A549 (cell line): ENCODE data around the gene KSR1. TPM values are rescaled to one million over a fixed set of nuclear protein-coding genes. Genes with fewer than 3 reads are reported as not detected.

Source experiments
- ATAC-seq, 2 experiments: fragments of 200-7000 bp in 1 of 2; fragments of >200 bp in 1 of 2; cut with Nextera tagmentation in 1 of 2; cut with Tn5 transposase in 1 of 2; 3 replicates each; pipeline versions ENCODE4 v1.8.0 to v1.9.1; 2018 to 2020; ENCODE audit warnings: mild to moderate bottlenecking in 1 of 2, moderate library complexity in 1 of 2
- CTCF ChIA-PET: fragments of 300-600 bp; sonication (Branson Sonifier 250); formaldehyde crosslinking; extraction: SDS; loops from one replicate; lab custom pipeline; 2021; ENCODE audit warnings: antibody characterized with exemption, inconsistent platforms; lab: Yijun Ruan, JAX
- POLR2A ChIA-PET: fragments of 350-600 bp; formaldehyde crosslinking; extraction: SDS; loops from one replicate; lab custom pipeline; 2021; ENCODE audit warnings: antibody characterized with exemption, inconsistent platforms; lab: Yijun Ruan, JAX
- DNase-seq, 2 experiments: peaks; one replicate each; pipeline versions ENCODE4 v3.0.0 to v3.0.0-alpha.2; 2011 to 2016; ENCODE audit warnings: low read depth in 1 of 2, low spot score in 1 of 2
- FAIRE-seq: peaks from 2 replicates; lab custom pipeline; 2011; peaks lifted over from hg19 to GRCh38; lab: Jason Lieb, UNC
- H3K27ac ChIP-seq, 2 experiments: fragments of >200 bp; sonication (Bioruptor Twin); formaldehyde crosslinking; 3 replicates each; pipeline ENCODE4 v1.5.1; 2016 to 2017
- H3K4me1 ChIP-seq: fragments of >200 bp; sonication (Bioruptor Twin); formaldehyde crosslinking; 3 replicates; pipeline ENCODE4 v1.6.1; 2016
- H3K4me2 ChIP-seq: fragments of >200 bp; sonication (Bioruptor Twin); formaldehyde crosslinking; 3 replicates; pipeline ENCODE4 v1.6.1; 2016
- H3K4me3 ChIP-seq: fragments of >200 bp; sonication (Bioruptor Twin); formaldehyde crosslinking; 3 replicates; pipeline ENCODE4 v1.5.1; 2016
- H3K9me3 ChIP-seq: fragments of >200 bp; sonication (Bioruptor Twin); formaldehyde crosslinking; 3 replicates; pipeline ENCODE4 v1.6.1; 2016
- CBX8 ChIP-seq: fragments of 200-600 bp; sonication (generic); IDR thresholded peaks from 2 replicates; pipeline ENCODE4 v1.6.1; 2016
- CHD2 ChIP-seq: fragments of 150-350 bp; IDR thresholded peaks from 2 replicates; pipeline ENCODE4 v1.6.1; 2014; ENCODE audit warnings: low read length; ENCODE audit not compliant: partially characterized antibody
- CTCF ChIP-seq: fragments of >200 bp; sonication (Bioruptor Twin); formaldehyde crosslinking; IDR thresholded peaks from 3 replicates; pipeline ENCODE4 v1.5.1; 2016
- EHMT2 ChIP-seq: fragments of 200-600 bp; sonication (generic); IDR thresholded peaks from 2 replicates; pipeline ENCODE4 v1.6.1; 2016; ENCODE audit warnings: antibody characterized with exemption, low read depth, mild to moderate bottlenecking, moderate library complexity
- ELK1 ChIP-seq: fragments of 150-350 bp; IDR thresholded peaks from 2 replicates; pipeline ENCODE4 v1.6.1; 2014; ENCODE audit warnings: low read depth, mild to moderate bottlenecking, low read length
- HEYL ChIP-seq: fragments of 250-450 bp; sonication (Bioruptor Pico); IDR thresholded peaks from 2 replicates; pipeline ENCODE4 v1.8.0; 2021; ENCODE audit warnings: mild to moderate bottlenecking, moderate library complexity
- HOXA7 ChIP-seq: fragments of 250-450 bp; sonication (Bioruptor Pico); IDR thresholded peaks from 2 replicates; pipeline ENCODE4 v1.5.0; 2020; ENCODE audit warnings: mild to moderate bottlenecking, moderate library complexity
- HOXB13 ChIP-seq: fragments of 250-450 bp; sonication (Bioruptor Pico); IDR thresholded peaks from 2 replicates; pipeline ENCODE4 v1.5.0; 2020; ENCODE audit warnings: low read depth, mild to moderate bottlenecking, moderate library complexity
- KDM1A ChIP-seq: fragments of 200-600 bp; sonication (generic); IDR thresholded peaks from 2 replicates; pipeline ENCODE4 v1.6.1; 2016; ENCODE audit warnings: low read depth, mild to moderate bottlenecking
- KDM5A ChIP-seq: fragments of 200-600 bp; sonication (generic); IDR thresholded peaks from 2 replicates; pipeline ENCODE4 v1.6.1; 2016; ENCODE audit warnings: antibody characterized with exemption, mild to moderate bottlenecking
- MAFK ChIP-seq: fragments of 450-650 bp; IDR thresholded peaks from 2 replicates; pipeline ENCODE4 v1.6.1; 2014; ENCODE audit not compliant: partially characterized antibody
- MAZ ChIP-seq: fragments of 150-350 bp; IDR thresholded peaks from 2 replicates; pipeline ENCODE4 v1.6.1; 2014; ENCODE audit warnings: antibody characterized with exemption, low read depth, low read length, borderline replicate concordance
- NFE2L2 ChIP-seq: fragments of 150-350 bp; conservative IDR thresholded peaks from 2 replicates; pipeline ENCODE4 v1.6.1; 2014; ENCODE audit warnings: low read length
- NPAS2 ChIP-seq: fragments of 250-450 bp; sonication (Bioruptor Pico); IDR thresholded peaks from 2 replicates; pipeline ENCODE4 v1.8.0; 2022; ENCODE audit warnings: mild to moderate bottlenecking, moderate library complexity, borderline replicate concordance
- NR3C1 ChIP-seq: fragments of >200 bp; sonication (Bioruptor Twin); formaldehyde crosslinking; IDR thresholded peaks from 3 replicates; pipeline ENCODE4 v1.6.1; 2017
- PHF8 ChIP-seq: fragments of 200-600 bp; sonication (generic); IDR thresholded peaks from 2 replicates; pipeline ENCODE4 v1.6.1; 2016; ENCODE audit warnings: low read depth, mild to moderate bottlenecking, antibody characterized with exemption, moderate library complexity, borderline replicate concordance
- RAD21 ChIP-seq, 2 experiments: fragments of >200 bp in 1 of 2; sonication (Bioruptor Twin) in 1 of 2; formaldehyde crosslinking in 1 of 2; IDR thresholded peaks in 1 of 2; conservative IDR thresholded peaks in 1 of 2; 2 replicates in 1 of 2; 3 replicates in 1 of 2; pipeline ENCODE4 v1.6.1; 2012 to 2018; ENCODE audit warnings: inconsistent platforms in 1 of 2
- RARB ChIP-seq: fragments of 250-450 bp; sonication (Bioruptor Pico); IDR thresholded peaks from 2 replicates; pipeline ENCODE4 v1.8.0; 2021; ENCODE audit warnings: mild to moderate bottlenecking, moderate library complexity
- RCOR1 ChIP-seq: fragments of 150-350 bp; IDR thresholded peaks from 2 replicates; pipeline ENCODE4 v1.6.1; 2014; ENCODE audit warnings: antibody characterized with exemption, low read length, low read depth
- RFX5 ChIP-seq: fragments of 450-650 bp; IDR thresholded peaks from 2 replicates; pipeline ENCODE4 v1.7.1; 2014; ENCODE audit warnings: antibody characterized with exemption, mild to moderate bottlenecking, moderate library complexity
- SREBF2 ChIP-seq: fragments of 450-650 bp; IDR thresholded peaks from 2 replicates; pipeline ENCODE4 v1.6.1; 2014; ENCODE audit warnings: mild to moderate bottlenecking, moderate library complexity
- TP53 ChIP-seq: fragments of 250-450 bp; sonication (Bioruptor Pico); IDR thresholded peaks from 2 replicates; pipeline ENCODE4 v1.5.0; 2021; ENCODE audit warnings: mild to moderate bottlenecking, moderate library complexity
- ZFP36 ChIP-seq: fragments of 450-650 bp; IDR thresholded peaks from 2 replicates; pipeline ENCODE4 v1.6.1; 2014; ENCODE audit warnings: borderline replicate concordance; ENCODE audit not compliant: partially characterized antibody
- ZNF302 ChIP-seq: fragments of 250-450 bp; sonication (Bioruptor Pico); IDR thresholded peaks from 2 replicates; pipeline ENCODE4 v1.9.0; 2021; ENCODE audit warnings: inconsistent platforms, mild to moderate bottlenecking, moderate library complexity
- ZSCAN20 ChIP-seq: fragments of 250-450 bp; sonication (Bioruptor Pico); IDR thresholded peaks from 2 replicates; pipeline ENCODE4 v1.8.0; 2022; ENCODE audit warnings: mild to moderate bottlenecking, moderate library complexity
- WGBS: methylation state at CpG from one replicate; pipeline ENCODE4 v1.1.6; 2017; ENCODE audit errors: missing lambda C conversion rate; 5-methylcytosine and 5-hydroxymethylcytosine counted together
- polyA plus RNA-seq, 4 experiments: library from polyadenylated mRNA; depleted of rRNA in 3 of 4; stranded (reverse); fragments of >200 nt; fragmentation: RNase III in 1 of 4; extraction: RNeasy Plus Mini Kit Qiagen cat#74134 plus additional on column Dnase treatment in 1 of 4; gene quantifications; 2 replicates in 3 of 4; 3 replicates in 1 of 4; pipeline ENCODE4 v1.2.3, GENCODE V29; 2011 to 2017
- TF ChIP-seq, protein P1 (sequence below): fragments of 250-450 bp; sonication (Bioruptor Pico); IDR thresholded peaks from 2 replicates; pipeline ENCODE4 v1.5.0; 2020; ENCODE audit warnings: low read depth, mild to moderate bottlenecking, moderate library complexity
- TF ChIP-seq, protein P2 (sequence below): IDR thresholded peaks from 2 replicates; pipeline ENCODE4 v1.6.1; 2012

The KSR1 gene
- polyA plus RNA-seq, 2 of the 4 experiments (the other 2 are of a cell fraction): 13.3 to 14.6 TPM

DNA sequence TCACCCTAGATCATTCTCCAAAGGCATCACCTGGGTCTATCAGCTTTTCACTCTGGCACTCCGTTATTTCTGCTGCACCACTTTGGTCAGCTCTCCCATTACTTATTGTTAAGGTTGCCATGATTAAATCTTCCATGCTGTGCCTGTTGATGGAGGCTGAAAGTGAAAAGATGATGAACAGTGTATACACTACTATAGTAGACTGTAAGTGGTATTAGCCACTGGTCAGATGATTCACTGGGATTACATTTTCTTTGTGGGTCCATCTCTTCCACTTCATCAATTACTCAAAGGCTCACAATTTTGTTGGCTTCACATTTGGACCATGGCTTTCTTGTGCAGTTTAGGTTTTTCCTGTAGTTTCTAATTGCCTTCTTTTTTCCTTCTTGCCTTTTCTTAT, 158.9 kb downstream of the KSR1 start:
- 97% methylated on average over 1 of the region's 1 CpG for WGBS
- no peak overlapping the region for H3K4me2 ChIP-seq
- ChIA-PET POLR2A (no interaction called here), CTCF (interaction anchor here (0.6 to 11.3 kb wide), 5 partner anchors 13 to 602 kb away, joined by 3 to 160 read pairs (median 12); no protein-coding TSS in a partner anchor)
- H3K4me1 ChIP-seq: no peaks in the 10 kb centered on the region
- H3K27ac ChIP-seq: no peak overlapping the region
- no peaks in the 10 kb centered on the region for H3K9me3 ChIP-seq
- H3K4me3 ChIP-seq: no peak overlapping the region
- ATAC-seq (no peak), FAIRE-seq (no peak), DNase-seq (no peak)
- TF ChIP-seq RFX5 (no peak), KDM1A (no peak)

- Histone ChIP-seq H3K4me2 (no peak overlapping the region), H3K4me1 (no peaks in the 10 kb centered on the region), H3K27ac (no peak overlapping the region), H3K9me3 (no peaks in the 10 kb centered on the region), H3K4me3 (no peak overlapping the region)
- WGBS: 75% methylated on average over 4 of the region's 4 CpGs
- TF ChIP-seq, protein P1, sequence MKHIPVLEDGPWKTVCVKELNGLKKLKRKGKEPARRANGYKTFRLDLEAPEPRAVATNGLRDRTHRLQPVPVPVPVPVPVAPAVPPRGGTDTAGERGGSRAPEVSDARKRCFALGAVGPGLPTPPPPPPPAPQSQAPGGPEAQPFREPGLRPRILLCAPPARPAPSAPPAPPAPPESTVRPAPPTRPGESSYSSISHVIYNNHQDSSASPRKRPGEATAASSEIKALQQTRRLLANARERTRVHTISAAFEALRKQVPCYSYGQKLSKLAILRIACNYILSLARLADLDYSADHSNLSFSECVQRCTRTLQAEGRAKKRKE (CRISPR knock-in tag): no peak
- no peak for TF ChIP-seq CTCF
- no peak for TF ChIP-seq TP53 (CRISPR knock-in tag)
- TF ChIP-seq KDM5A: no peak
- no peak for TF ChIP-seq RARB (CRISPR knock-in tag)
- TF ChIP-seq HOXA7: no peak
- TF ChIP-seq ELK1: no peak
- no peak for TF ChIP-seq SREBF2
- TF ChIP-seq CBX8: no peak
- TF ChIP-seq ZNF302 (CRISPR knock-in tag): no peak
- TF ChIP-seq EHMT2: no peak
- TF ChIP-seq HOXB13 (CRISPR knock-in tag): no peak
- no peak for TF ChIP-seq RAD21 (conservative IDR thresholded peaks at IDR 0.05 in 1 of 2, IDR thresholded peaks at IDR 0.05 in 1 of 2)
- TF ChIP-seq PHF8: no peak
- TF ChIP-seq, protein P2, sequence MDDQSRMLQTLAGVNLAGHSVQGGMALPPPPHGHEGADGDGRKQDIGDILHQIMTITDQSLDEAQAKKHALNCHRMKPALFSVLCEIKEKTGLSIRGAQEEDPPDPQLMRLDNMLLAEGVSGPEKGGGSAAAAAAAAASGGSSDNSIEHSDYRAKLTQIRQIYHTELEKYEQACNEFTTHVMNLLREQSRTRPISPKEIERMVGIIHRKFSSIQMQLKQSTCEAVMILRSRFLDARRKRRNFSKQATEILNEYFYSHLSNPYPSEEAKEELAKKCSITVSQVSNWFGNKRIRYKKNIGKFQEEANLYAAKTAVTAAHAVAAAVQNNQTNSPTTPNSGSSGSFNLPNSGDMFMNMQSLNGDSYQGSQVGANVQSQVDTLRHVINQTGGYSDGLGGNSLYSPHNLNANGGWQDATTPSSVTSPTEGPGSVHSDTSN: no peak
- DNase-seq (no peak), FAIRE-seq (no peak), ATAC-seq (no peak)
- CTCF ChIA-PET: interaction anchor here (1.0 to 11.3 kb wide), 3 partner anchors 14 to 38 kb away, joined by 3 to 160 read pairs (median 53); no protein-coding TSS in a partner anchor
- POLR2A ChIA-PET: no interaction called here
Measured at GRCh38 chr17:27616414-27616813, 160.2 kb downstream of the KSR1 start.

DNA sequence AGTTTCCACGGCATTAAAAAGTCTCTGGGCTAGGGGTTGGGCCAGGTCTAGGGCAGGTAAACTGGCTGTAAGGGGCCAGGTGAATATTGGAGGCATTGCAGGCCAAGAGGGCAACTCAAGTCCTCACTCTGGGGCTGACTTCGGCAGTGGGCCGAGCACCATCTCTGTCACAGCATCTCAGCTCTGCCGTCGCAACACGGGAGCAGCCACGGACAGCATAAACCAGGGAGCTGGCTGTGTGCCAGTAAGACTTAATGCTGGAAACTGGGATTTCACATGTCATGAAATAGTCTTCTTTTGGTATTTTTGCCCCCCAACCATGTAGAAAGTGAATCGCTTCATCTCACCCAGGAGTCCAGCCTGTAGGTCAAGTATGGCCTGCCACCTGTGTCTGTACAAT, 162.2 kb downstream of the KSR1 start:
- CTCF ChIA-PET: interaction anchor here (1.1 to 11.3 kb wide), 6 partner anchors 9 to 163 kb away, joined by 3 to 160 read pairs (median 5); no protein-coding TSS in a partner anchor
- TF ChIP-seq NPAS2 (CRISPR knock-in tag) (no peak), SREBF2 (no peak), NR3C1 (no peak), PHF8 (no peak), MAFK (no peak), ZSCAN20 (CRISPR knock-in tag) (no peak), CBX8 (no peak), RFX5 (no peak), RAD21 (conservative IDR thresholded peaks at IDR 0.05 in 1 of 2, IDR thresholded peaks at IDR 0.05 in 1 of 2) (no peak), ZFP36 (no peak), ELK1 (no peak), RCOR1 (no peak), ZNF302 (CRISPR knock-in tag) (no peak), MAZ (no peak), NFE2L2 (no peak), HEYL (no peak), CHD2 (no peak)
- TF ChIP-seq, protein P1 (CRISPR knock-in tag): no peak

More for the DNA sequence above, 162.2 kb downstream of the KSR1 start:
- WGBS: 91% methylated on average over 8 of the region's 8 CpGs
- ATAC-seq (no peak), DNase-seq (no peak), FAIRE-seq (no peak)
- POLR2A ChIA-PET: no interaction called here
- Histone ChIP-seq H3K9me3 (no peaks in the 10 kb centered on the region), H3K27ac (no peak overlapping the region), H3K4me1 (no peaks in the 10 kb centered on the region), H3K4me2 (no peak overlapping the region), H3K4me3 (no peak overlapping the region)
